LNCaP clone FGC (cell line): Measurements from ENCODE around the gene DNM3.
A peak's percentile ranks its signal among the peaks of the same experiment; 100 is the strongest.

Experiments
- DNase-seq: peaks from one replicate; pipeline ENCODE4 v3.0.0-alpha.2; 2011; ENCODE audit warnings: low read depth
- H3K4me3 ChIP-seq: 2 replicates; pipeline ENCODE4 v1.5.1; 2011; ENCODE audit warnings: mild to moderate bottlenecking, low read depth, low read length, control low read depth
- CTCF ChIP-seq: IDR thresholded peaks from 2 replicates; pipeline ENCODE4 v1.5.1; 2012; ENCODE audit warnings: mild to moderate bottlenecking; ENCODE audit not compliant: control insufficient read depth, insufficient read depth; ENCODE audit errors: extremely low read depth

DNM3 gene

GRCh38 chr1:171983584-171983983 is 142.3 kb downstream of the DNM3 start:
- TF ChIP-seq CTCF = peak; percentile 49
- DNase-seq = no peak
- H3K4me3 ChIP-seq = no peak overlapping the region

- H3K4me3 ChIP-seq = no peak overlapping the region
- TF ChIP-seq CTCF = no peak
- DNase-seq = no peak
Measured at GRCh38 chr1:171984262-171984661, 143.0 kb downstream of the DNM3 start.

- peak; percentile 83 for TF ChIP-seq CTCF
- no peak overlapping the region for H3K4me3 ChIP-seq
- DNase-seq = no peak
Measured at GRCh38 chr1:171984850-171985485, 143.7 kb downstream of the DNM3 start.

- no peak overlapping the region for H3K4me3 ChIP-seq
- DNase-seq = no peak
- TF ChIP-seq CTCF = peak; percentile 34; the same call in 1 of the 2 replicates
Measured at GRCh38 chr1:171985639-171986038, 144.3 kb downstream of the DNM3 start.

GRCh38 chr1:171988243-171988885 is 147.1 kb downstream of the DNM3 start:
- no peak for TF ChIP-seq CTCF
- DNase-seq = peak; percentile 38

GRCh38 chr1:171990371-171990770 is 149.1 kb downstream of the DNM3 start:
- no peak for TF ChIP-seq CTCF
- no peak for DNase-seq
- H3K4me3 ChIP-seq = no peak overlapping the region

More at GRCh38 chr1:171988243-171988885, 147.1 kb downstream of the DNM3 start:
- H3K4me3 ChIP-seq = no peak overlapping the region
